ENCODE results near the gene KCNK3.

Gene KCNK3

GRCh38 chr2:26711457-26712161, 19.1 kb downstream of the KCNK3 start:
- TF ChIP-seq, protein P1, sequence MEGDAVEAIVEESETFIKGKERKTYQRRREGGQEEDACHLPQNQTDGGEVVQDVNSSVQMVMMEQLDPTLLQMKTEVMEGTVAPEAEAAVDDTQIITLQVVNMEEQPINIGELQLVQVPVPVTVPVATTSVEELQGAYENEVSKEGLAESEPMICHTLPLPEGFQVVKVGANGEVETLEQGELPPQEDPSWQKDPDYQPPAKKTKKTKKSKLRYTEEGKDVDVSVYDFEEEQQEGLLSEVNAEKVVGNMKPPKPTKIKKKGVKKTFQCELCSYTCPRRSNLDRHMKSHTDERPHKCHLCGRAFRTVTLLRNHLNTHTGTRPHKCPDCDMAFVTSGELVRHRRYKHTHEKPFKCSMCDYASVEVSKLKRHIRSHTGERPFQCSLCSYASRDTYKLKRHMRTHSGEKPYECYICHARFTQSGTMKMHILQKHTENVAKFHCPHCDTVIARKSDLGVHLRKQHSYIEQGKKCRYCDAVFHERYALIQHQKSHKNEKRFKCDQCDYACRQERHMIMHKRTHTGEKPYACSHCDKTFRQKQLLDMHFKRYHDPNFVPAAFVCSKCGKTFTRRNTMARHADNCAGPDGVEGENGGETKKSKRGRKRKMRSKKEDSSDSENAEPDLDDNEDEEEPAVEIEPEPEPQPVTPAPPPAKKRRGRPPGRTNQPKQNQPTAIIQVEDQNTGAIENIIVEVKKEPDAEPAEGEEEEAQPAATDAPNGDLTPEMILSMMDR (conservative IDR thresholded peaks at IDR 0.05; ENCODE audit: low read depth, low read length), result no peak
- no peak for DNase-seq (ENCODE audit: low read depth)
- no peak overlapping the region for H3K4me3 ChIP-seq (ENCODE audit: low read length)

DNA sequence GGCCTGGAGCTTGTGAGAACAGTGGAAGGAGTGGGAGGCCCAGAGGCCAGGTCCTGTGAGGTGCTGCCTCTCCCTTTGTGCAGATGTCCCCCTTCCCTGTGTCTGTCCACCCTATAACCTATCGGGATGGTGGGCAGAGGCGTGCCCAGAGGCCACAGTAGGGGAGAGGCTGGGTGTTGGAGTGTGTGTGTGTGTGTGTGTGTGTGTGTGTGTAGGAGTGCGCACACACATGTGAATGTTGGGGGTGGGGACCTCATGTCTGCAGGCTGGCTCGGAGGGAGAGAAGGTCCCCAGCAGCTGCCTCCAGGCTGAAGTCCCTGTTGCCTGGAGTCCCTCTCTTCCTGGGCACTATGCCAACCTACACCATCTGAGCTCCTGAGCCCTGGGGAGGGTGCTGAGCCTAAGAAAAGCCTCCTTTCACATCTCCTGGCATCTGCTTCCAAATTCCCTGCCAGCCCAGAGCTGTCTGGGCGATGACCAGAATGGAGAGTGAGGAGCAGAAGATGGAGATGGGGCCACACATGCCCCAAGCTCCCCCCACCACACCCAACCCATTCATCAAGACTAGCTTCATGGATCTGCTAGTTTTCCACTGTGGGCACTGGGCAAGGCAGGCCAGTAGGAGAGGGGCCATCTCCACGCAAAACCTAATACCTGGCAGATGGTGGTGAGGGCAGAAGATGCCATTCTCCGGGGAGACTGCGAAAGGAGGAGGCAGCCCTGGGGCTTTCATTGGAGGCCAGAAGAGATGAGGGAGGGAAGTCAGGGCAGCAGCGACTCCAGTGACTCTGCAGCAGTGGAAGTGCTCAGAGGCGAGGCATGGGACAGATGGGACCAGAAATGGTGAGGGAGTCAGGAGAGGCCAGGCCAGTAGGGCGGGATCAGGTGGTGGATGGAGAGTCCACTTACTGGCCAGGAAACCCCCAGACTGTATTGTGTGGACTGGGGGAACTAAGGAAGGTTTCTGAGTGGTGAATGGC, 20.3 kb downstream of the KCNK3 start:
- no peak for DNase-seq (ENCODE audit: low read depth)
- H3K4me3 ChIP-seq (ENCODE audit: low read length), result no peak overlapping the region
- TF ChIP-seq, protein P1 (conservative IDR thresholded peaks at IDR 0.05; ENCODE audit: low read depth, low read length), result no peak

GRCh38 chr2:26715528-26716270, 23.2 kb downstream of the KCNK3 start:
- TF ChIP-seq, protein P1 (conservative IDR thresholded peaks at IDR 0.05; ENCODE audit: low read depth, low read length), result no peak
- no peak overlapping the region for H3K4me3 ChIP-seq (ENCODE audit: low read length)
- no peak for DNase-seq (ENCODE audit: low read depth)

DNA sequence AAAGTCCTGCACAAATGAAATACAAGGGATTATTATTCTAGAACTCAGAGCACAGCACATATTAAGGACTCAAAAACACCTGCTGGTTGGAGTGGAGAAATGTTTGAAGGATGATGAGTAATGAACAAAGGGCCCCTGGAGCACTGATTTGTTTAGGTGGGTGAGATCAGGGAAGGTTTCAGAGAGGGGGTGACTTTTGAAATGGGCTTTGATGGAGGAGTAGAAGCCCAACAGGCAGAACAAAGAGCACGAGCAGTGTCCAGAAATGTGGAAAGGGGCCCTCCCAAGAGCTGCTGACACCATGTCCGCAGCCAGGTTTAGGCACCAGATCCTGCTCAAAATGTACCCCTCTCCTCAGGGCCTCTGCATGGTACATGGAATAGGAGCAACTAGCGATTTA, 23.8 kb downstream of the KCNK3 start:
- TF ChIP-seq, protein P1 (conservative IDR thresholded peaks at IDR 0.05; ENCODE audit: low read depth, low read length), result no peak
- no peak overlapping the region for H3K4me3 ChIP-seq (ENCODE audit: low read length)
- no peak for DNase-seq (ENCODE audit: low read depth)

- H3K4me3 ChIP-seq (ENCODE audit: low read length), result no peak overlapping the region
- DNase-seq (ENCODE audit: low read depth), result no peak
- TF ChIP-seq, protein P1 (conservative IDR thresholded peaks at IDR 0.05; ENCODE audit: low read depth, low read length), result no peak
Measured at GRCh38 chr2:26716769-26717168, 24.2 kb downstream of the KCNK3 start.

DNA sequence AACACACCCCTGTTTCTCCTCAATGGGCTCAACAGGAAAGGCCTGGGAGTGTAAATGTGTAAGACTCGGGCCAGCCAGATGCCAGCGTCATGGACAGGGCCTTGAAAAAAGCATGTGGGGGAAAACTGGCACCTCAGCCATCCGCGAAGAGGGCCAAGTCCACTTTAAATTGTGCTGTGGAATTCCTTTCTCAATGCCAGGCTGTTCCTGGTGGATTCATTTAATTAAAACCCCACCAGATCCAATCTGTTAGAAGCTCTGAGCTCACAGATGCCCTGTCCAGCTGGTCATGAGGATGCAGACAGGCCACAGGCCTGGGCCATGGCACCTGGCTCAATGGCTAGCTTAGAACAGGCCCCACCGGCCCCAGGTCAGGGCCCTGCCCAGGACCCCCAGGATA, 24.8 kb downstream of the KCNK3 start:
- TF ChIP-seq, protein P1 (conservative IDR thresholded peaks at IDR 0.05; ENCODE audit: low read depth, low read length), result no peak
- no peak for DNase-seq (ENCODE audit: low read depth)
- H3K4me3 ChIP-seq (ENCODE audit: low read length), result no peak overlapping the region
